OCI-LY1 (cell line): Measurements from ENCODE around the gene UPK3BL1.
"Not testable (repeated sequence)": the region's sequence is repeated elsewhere in the genome, so short reads cannot be mapped to it uniquely, and the experiment has no call there.

Experiments
- H2AFZ ChIP-seq: fragments of 200-600 bp; sonication (generic), shearing (Covaris generic); 2 replicates; pipeline ENCODE4 v1.6.0; 2014; ENCODE audit warnings: antibody characterized with exemption, mild to moderate bottlenecking, low read length
- H3F3A ChIP-seq: fragments of 200-600 bp; sonication (generic), shearing (Covaris generic); 2 replicates; pipeline ENCODE4 v1.6.0; 2014; ENCODE audit warnings: mild to moderate bottlenecking, antibody characterized with exemption, low read length, moderate library complexity; ENCODE audit not compliant: insufficient read depth
- H3K27ac ChIP-seq: fragments of 200-600 bp; sonication (generic); 2 replicates; pipeline ENCODE4 v1.5.1; 2014; ENCODE audit warnings: low read length, mixed run types, mild to moderate bottlenecking, low read depth; ENCODE audit not compliant: poor library complexity, severe bottlenecking
- H3K27me3 ChIP-seq: fragments of 200-600 bp; sonication (generic); 2 replicates; pipeline ENCODE4 v1.6.0; 2014; ENCODE audit warnings: antibody characterized with exemption, mild to moderate bottlenecking, low read length, moderate library complexity; ENCODE audit not compliant: insufficient read depth
- H3K36me3 ChIP-seq: fragments of 200-600 bp; sonication (generic); 2 replicates; pipeline ENCODE4 v1.6.1; 2014; ENCODE audit warnings: mild to moderate bottlenecking, antibody characterized with exemption, low read length, moderate library complexity, mixed read lengths; ENCODE audit not compliant: insufficient read depth
- H3K4me1 ChIP-seq: fragments of 200-600 bp; sonication (generic); 2 replicates; pipeline ENCODE4 v1.5.1; 2014; ENCODE audit warnings: mild to moderate bottlenecking, low read length, moderate library complexity; ENCODE audit not compliant: insufficient read depth, severe bottlenecking
- H3K4me2 ChIP-seq: fragments of 200-600 bp; sonication (generic), shearing (Covaris generic); 2 replicates; pipeline ENCODE4 v1.6.1; 2014; ENCODE audit warnings: low read length
- H3K4me3 ChIP-seq: fragments of 200-600 bp; sonication (generic); 2 replicates; pipeline ENCODE4 v1.5.1; 2014; ENCODE audit warnings: low read length, low read depth, mild to moderate bottlenecking, mixed read lengths; ENCODE audit not compliant: poor library complexity, severe bottlenecking
- H3K79me2 ChIP-seq: fragments of 200-600 bp; shearing (Covaris generic); 2 replicates; pipeline ENCODE4 v1.6.1; 2016; ENCODE audit warnings: mixed run types, low read length, mixed read lengths; ENCODE audit not compliant: insufficient read depth
- H3K9ac ChIP-seq: fragments of 200-600 bp; sonication (generic), shearing (Covaris generic); 2 replicates; pipeline ENCODE4 v1.6.1; 2014; ENCODE audit warnings: mild to moderate bottlenecking, low read length, mixed read lengths
- H3K9me2 ChIP-seq: fragments of 200-600 bp; sonication (generic), shearing (Covaris generic); 2 replicates; pipeline ENCODE4 v1.6.1; 2014; ENCODE audit warnings: low read depth, mild to moderate bottlenecking, low read length, mixed read lengths
- H3K9me3 ChIP-seq: fragments of 200-600 bp; shearing (Covaris generic); 2 replicates; pipeline ENCODE4 v1.6.1; 2014; ENCODE audit warnings: low read length, mixed read lengths
- H4K20me1 ChIP-seq: fragments of 200-600 bp; sonication (generic), shearing (Covaris generic); 2 replicates; pipeline ENCODE4 v1.6.0; 2016; ENCODE audit warnings: mild to moderate bottlenecking, low read length; ENCODE audit not compliant: insufficient read depth

Gene UPK3BL1

GRCh38 chr7:102642691-102643090 is at the start of gene UPK3BL1:
UPK3BL1 (minus strand) TSS chr7:102642791; CDS start chr7:102642741, 50 bp downstream.
- not testable (repeated sequence) for H3F3A ChIP-seq, H3K9me3 ChIP-seq, H3K9ac ChIP-seq, H3K4me1 ChIP-seq, H3K4me2 ChIP-seq, H3K79me2 ChIP-seq, H3K27me3 ChIP-seq, H3K27ac ChIP-seq, H3K36me3 ChIP-seq, H4K20me1 ChIP-seq, H3K9me2 ChIP-seq, H2AFZ ChIP-seq, H3K4me3 ChIP-seq

- not testable (repeated sequence) for H3K27me3 ChIP-seq, H3K79me2 ChIP-seq, H3F3A ChIP-seq, H3K4me3 ChIP-seq, H2AFZ ChIP-seq, H3K27ac ChIP-seq, H4K20me1 ChIP-seq, H3K4me1 ChIP-seq, H3K9ac ChIP-seq, H3K9me3 ChIP-seq, H3K4me2 ChIP-seq, H3K36me3 ChIP-seq, H3K9me2 ChIP-seq
Observed at GRCh38 chr7:102690602-102691001, 48.0 kb upstream of the UPK3BL1 start.

GRCh38 chr7:102689436-102690282 is 47.1 kb upstream of the UPK3BL1 start:
- peak overlapping the region; percentile 42; the same call in 1 of the 2 replicates for H3K9ac ChIP-seq
- not testable (repeated sequence) for H3K9me2 ChIP-seq

DNA sequence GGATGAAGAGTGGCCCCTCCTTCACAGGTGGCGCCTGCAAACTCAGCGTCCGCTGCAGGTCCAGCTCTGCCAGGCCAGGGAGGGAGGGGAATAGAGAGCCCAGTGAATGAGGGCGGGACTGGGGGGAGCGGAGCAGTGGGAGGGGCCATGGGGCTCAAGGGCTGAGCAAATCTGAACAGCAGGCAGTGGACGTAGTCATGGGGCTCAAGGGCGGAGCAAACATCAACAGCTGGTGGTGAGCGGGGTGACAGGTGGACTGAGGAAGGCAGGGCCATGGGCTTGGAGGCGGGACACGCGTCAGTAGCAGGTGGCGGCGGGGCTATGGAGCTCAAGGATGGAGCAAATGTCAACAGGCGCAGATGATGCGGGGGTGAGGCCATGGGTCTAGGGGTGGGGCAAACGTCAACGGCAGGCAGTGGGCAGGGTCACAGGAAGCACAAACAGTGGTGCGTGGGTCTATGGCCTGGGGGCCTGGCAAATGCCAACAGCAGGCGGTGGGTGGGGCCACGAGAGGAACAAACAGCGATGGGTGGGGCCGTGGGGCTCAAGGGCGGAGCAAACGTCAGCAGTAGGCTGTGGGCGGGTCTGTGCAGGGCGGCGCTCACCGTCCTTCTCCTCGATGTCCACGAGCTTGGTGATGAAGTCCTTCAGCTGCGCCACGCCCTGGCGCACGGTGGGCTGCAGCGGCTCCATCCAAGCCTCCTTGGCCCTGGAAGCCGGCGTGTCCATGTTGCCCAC is 45.9 kb upstream of the UPK3BL1 start:
- not testable (repeated sequence) for H3K27ac ChIP-seq, H3K4me3 ChIP-seq, H3K79me2 ChIP-seq, H3K36me3 ChIP-seq, H3K9ac ChIP-seq, H3K4me1 ChIP-seq, H3K27me3 ChIP-seq, H3F3A ChIP-seq, H3K9me3 ChIP-seq, H3K4me2 ChIP-seq, H3K9me2 ChIP-seq, H4K20me1 ChIP-seq, H2AFZ ChIP-seq

More at GRCh38 chr7:102689436-102690282, 47.1 kb upstream of the UPK3BL1 start:
- H2AFZ ChIP-seq, H3K27ac ChIP-seq, H4K20me1 ChIP-seq, H3K79me2 ChIP-seq, H3K36me3 ChIP-seq, H3F3A ChIP-seq, H3K9me3 ChIP-seq, H3K27me3 ChIP-seq, H3K4me1 ChIP-seq: not testable (repeated sequence)
- H3K4me2 ChIP-seq, result peak overlapping the region; percentile 51
- H3K4me3 ChIP-seq, result peak overlapping the region; percentile 44

GRCh38 chr7:102682560-102682959 is 40.0 kb upstream of the UPK3BL1 start:
- H3K9ac ChIP-seq, H3K4me1 ChIP-seq, H3K9me3 ChIP-seq, H2AFZ ChIP-seq, H3F3A ChIP-seq, H3K9me2 ChIP-seq, H3K4me3 ChIP-seq, H3K79me2 ChIP-seq, H3K27me3 ChIP-seq, H3K27ac ChIP-seq, H3K36me3 ChIP-seq, H3K4me2 ChIP-seq, H4K20me1 ChIP-seq: not testable (repeated sequence)

DNA sequence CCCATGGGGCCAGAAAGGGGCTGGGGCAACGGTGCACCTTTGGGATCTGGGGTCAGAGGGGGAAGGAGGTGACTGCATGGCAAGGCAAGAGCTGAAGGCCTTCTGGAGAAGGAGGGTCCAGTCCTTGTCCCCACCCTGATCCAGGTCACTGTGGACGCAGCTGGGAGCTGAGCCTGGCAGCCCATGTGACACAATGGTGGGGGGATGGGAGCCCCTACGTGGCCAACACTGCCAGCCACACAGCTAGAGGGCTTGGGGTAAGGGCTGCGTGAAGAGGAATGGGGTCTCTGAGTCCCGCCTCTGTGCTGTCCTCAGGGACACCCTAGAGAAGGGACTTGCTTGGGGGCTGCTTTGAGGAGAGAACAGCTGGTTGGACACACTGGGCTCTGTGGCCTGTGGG is 38.2 kb upstream of the UPK3BL1 start:
- H2AFZ ChIP-seq, H4K20me1 ChIP-seq, H3K36me3 ChIP-seq, H3K4me1 ChIP-seq, H3K4me3 ChIP-seq, H3K9ac ChIP-seq, H3K27me3 ChIP-seq, H3K79me2 ChIP-seq, H3K4me2 ChIP-seq, H3K27ac ChIP-seq, H3K9me3 ChIP-seq, H3F3A ChIP-seq, H3K9me2 ChIP-seq: not testable (repeated sequence)

GRCh38 chr7:102675545-102675944 is 33.0 kb upstream of the UPK3BL1 start:
- H3K27ac ChIP-seq, H3K9me2 ChIP-seq, H2AFZ ChIP-seq, H4K20me1 ChIP-seq, H3K4me2 ChIP-seq, H3F3A ChIP-seq, H3K4me3 ChIP-seq, H3K4me1 ChIP-seq, H3K9ac ChIP-seq, H3K79me2 ChIP-seq, H3K27me3 ChIP-seq, H3K36me3 ChIP-seq, H3K9me3 ChIP-seq: not testable (repeated sequence)
